Transverse colon (tissue), 3 donors: ENCODE results near the gene TRMT44.

Experiments
- CTCF ChIP-seq, 5 experiments: fragments of 200-600 bp in 3 of 5; fragments of 450-650 bp in 2 of 5; sonication (generic) in 3 of 5; IDR thresholded peaks; 1 replicate in 2 of 5; 2 replicates in 3 of 5; pipeline ENCODE4 v1.5.1; 2016 to 2017; ENCODE audit warnings: antibody characterized with exemption in 5 of 5, inconsistent platforms in 3 of 5, mild to moderate bottlenecking in 2 of 5, moderate library complexity in 1 of 5
- EP300 ChIP-seq: sonication (generic); formaldehyde crosslinking; IDR thresholded peaks from one replicate; pipeline ENCODE4 v1.6.1; 2017; ENCODE audit warnings: antibody characterized with exemption, low read depth
- POLR2A ChIP-seq: fragments of 450-650 bp; IDR thresholded peaks from one replicate; pipeline ENCODE4 v1.6.1; 2016; ENCODE audit warnings: antibody characterized with exemption, mild to moderate bottlenecking, moderate library complexity

DNA sequence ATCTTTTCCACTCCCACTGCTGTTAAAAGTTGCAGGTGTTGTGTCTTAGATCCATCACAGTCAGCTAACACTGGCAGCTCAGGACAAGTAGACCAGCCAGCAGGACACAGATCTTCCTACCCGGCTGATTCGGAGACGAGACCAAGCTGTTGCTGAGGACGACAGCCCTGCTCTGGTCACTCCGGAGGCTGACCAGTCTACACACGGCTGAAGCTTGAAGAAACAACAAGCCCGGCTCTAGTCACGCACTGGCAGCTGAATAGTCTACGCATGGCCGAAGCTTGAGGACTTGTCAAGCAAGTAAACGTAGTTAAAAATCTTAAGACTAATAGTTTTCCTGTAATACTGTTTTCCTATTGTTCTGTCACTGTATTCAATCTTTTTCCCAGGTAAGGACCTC lies 1.8 kb upstream of the TRMT44 start:
- TF ChIP-seq CTCF (IDR thresholded peaks at IDR 0.05) (no peak), EP300 (no peak), POLR2A (no peak)
